Measurements from ENCODE around the gene NMT2. TPM values are rescaled to one million over a fixed set of nuclear protein-coding genes. Genes with fewer than 3 reads are reported as not detected.

NMT2 gene
- total and polyA plus RNA-seq, 10 of the 15 experiments (the other 5 are each of a cell fraction or from before 2014, with no cell fraction given), result 4.9 to 12.0 (median 9.2) TPM

DNA sequence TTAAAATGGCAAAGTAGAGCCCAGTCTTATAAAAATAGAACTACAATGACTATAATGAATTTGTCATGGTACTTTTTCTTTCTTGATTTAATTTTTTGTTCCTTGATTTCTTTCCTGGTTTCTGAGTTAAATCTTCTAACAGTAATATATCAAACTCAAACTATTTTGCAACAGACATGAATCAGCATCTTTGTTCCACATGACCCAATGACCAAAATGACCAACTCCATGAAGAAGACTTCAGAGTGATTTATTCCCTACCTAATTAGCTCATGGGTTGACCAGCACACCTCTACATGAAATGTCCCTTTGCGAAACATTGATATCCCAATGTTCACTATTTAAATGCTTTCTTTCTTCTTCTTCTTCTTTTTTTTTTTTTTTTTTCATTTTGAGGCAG is 30.9 kb downstream of the NMT2 start:
- Histone ChIP-seq H4K20me1 (ENCODE audit: control insufficient read depth, insufficient read depth) (no peaks in the 10 kb centered on the region), H3K9ac (ENCODE audit: control insufficient read depth, insufficient read depth, low read length) (no peak overlapping the region), H3K36me3 (ENCODE audit: control insufficient read depth in 2 of 2, insufficient read depth in 2 of 2, low read length in 1 of 2) (peaks cover 2 to 3% of the 10 kb centered on the region in 2 experiments; a peak in 3 of 4 replicates), H3K4me1 (ENCODE audit: control insufficient read depth, insufficient read depth, low read length) (peaks cover 16% of the 10 kb centered on the region), H2AFZ (ENCODE audit: control insufficient read depth, low read depth, low read length) (no peak overlapping the region), H3K79me2 (ENCODE audit: control insufficient read depth, insufficient read depth, low read length) (no peaks in the 10 kb centered on the region), H3K4me2 (ENCODE audit: control insufficient read depth, insufficient read depth) (no peak overlapping the region), H3K9me3 (replicated peaks; ENCODE audit: control insufficient read depth, insufficient read depth, low read length) (no peaks in the 10 kb centered on the region), H3K4me3 (no peak overlapping the region), H3K27me3 (replicated peaks in 1 of 2; ENCODE audit: control insufficient read depth in 2 of 2, insufficient read depth in 2 of 2, low read length in 1 of 2) (no peaks in the 10 kb centered on the region), H3K27ac (ENCODE audit: control insufficient read depth, insufficient read depth) (no peak overlapping the region)
- RAD21 ChIA-PET (ENCODE audit: unreplicated experiment), result interaction anchor here (1.0 kb wide), 1 partner anchor 15 kb away, joined by 3 read pairs; no protein-coding TSS in a partner anchor
- no peak for FAIRE-seq
- CTCF ChIA-PET, result no interaction called here
- intact Hi-C loops (cut with micrococcal nuclease; ENCODE audit: unreplicated experiment), result no loop called here
- WGBS (ENCODE audit: insufficient coverage, insufficient replicate concordance, low lambda C conversion rate, missing lambda C conversion rate), result 100% methylated on average over 1 of the region's 1 CpG
- no peak for ATAC-seq
- SMC1A ChIA-PET (ENCODE audit: uncharacterized antibody, unreplicated experiment), result interaction anchor here (0.7 to 10.2 kb wide), 3 partner anchors 13 to 23 kb away, joined by 3 to 127 read pairs (median 4); no protein-coding TSS in a partner anchor
- DNase-seq (ENCODE audit: low read depth, low spot score), result no peak
- BruUV-seq (replicated peaks), result no TSS peak
- POLR2A ChIA-PET, result interaction anchor here (0.7 to 0.9 kb wide), 3 partner anchors 10 to 66 kb away, joined by 4 to 6 read pairs (median 5); no protein-coding TSS in a partner anchor
- TF ChIP-seq SMARCA5 (IDR thresholded peaks at IDR 0.05) (no peak), PAX8 (IDR thresholded peaks at IDR 0.05) (no peak), BRCA1 (IDR thresholded peaks at IDR 0.05; ENCODE audit: low read depth, low read length) (no peak), SPI1 (IDR thresholded peaks at IDR 0.05; ENCODE audit: borderline replicate concordance, insufficient read depth, low read depth, low read length) (no peak), EGR1 (IDR thresholded peaks at IDR 0.05; ENCODE audit: borderline replicate concordance in 1 of 2, low read depth in 2 of 2, low read length in 2 of 2) (no peak), SUPT20H (IDR thresholded peaks at IDR 0.05; ENCODE audit: borderline replicate concordance, control insufficient read depth, low read depth, low read length) (no peak), BCL11A (IDR thresholded peaks at IDR 0.05; ENCODE audit: low read depth, low read length) (no peak), JUNB (IDR thresholded peaks at IDR 0.05) (no peak), RELA (IDR thresholded peaks at IDR 0.05; ENCODE audit: borderline replicate concordance, partially characterized antibody) (no peak), CHD4 (IDR thresholded peaks at IDR 0.05) (no peak), ZNF274 (IDR thresholded peaks at IDR 0.05; ENCODE audit: insufficient read depth, insufficient read length) (no peak), MYB (IDR thresholded peaks at IDR 0.05; ENCODE audit: borderline replicate concordance, low read depth, low read length) (no peak), NBN (IDR thresholded peaks at IDR 0.05) (no peak), GATAD2B (conservative IDR thresholded peaks at IDR 0.05; ENCODE audit: low read depth) (no peak), YY1 (IDR thresholded peaks at IDR 0.05; ENCODE audit: low read depth, low read length) (no peak), NR2F1 (conservative IDR thresholded peaks at IDR 0.05) (no peak), TCF7 (IDR thresholded peaks at IDR 0.05; ENCODE audit: borderline replicate concordance) (no peak)
- TF ChIP-seq, protein P1, sequence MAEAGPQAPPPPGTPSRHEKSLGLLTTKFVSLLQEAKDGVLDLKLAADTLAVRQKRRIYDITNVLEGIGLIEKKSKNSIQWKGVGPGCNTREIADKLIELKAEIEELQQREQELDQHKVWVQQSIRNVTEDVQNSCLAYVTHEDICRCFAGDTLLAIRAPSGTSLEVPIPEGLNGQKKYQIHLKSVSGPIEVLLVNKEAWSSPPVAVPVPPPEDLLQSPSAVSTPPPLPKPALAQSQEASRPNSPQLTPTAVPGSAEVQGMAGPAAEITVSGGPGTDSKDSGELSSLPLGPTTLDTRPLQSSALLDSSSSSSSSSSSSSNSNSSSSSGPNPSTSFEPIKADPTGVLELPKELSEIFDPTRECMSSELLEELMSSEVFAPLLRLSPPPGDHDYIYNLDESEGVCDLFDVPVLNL (IDR thresholded peaks at IDR 0.05; ENCODE audit: low read depth, low read length), result no peak
- TF ChIP-seq, protein P2, sequence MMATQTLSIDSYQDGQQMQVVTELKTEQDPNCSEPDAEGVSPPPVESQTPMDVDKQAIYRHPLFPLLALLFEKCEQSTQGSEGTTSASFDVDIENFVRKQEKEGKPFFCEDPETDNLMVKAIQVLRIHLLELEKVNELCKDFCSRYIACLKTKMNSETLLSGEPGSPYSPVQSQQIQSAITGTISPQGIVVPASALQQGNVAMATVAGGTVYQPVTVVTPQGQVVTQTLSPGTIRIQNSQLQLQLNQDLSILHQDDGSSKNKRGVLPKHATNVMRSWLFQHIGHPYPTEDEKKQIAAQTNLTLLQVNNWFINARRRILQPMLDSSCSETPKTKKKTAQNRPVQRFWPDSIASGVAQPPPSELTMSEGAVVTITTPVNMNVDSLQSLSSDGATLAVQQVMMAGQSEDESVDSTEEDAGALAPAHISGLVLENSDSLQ (IDR thresholded peaks at IDR 0.05), result no peak
- TF ChIP-seq, protein P3, sequence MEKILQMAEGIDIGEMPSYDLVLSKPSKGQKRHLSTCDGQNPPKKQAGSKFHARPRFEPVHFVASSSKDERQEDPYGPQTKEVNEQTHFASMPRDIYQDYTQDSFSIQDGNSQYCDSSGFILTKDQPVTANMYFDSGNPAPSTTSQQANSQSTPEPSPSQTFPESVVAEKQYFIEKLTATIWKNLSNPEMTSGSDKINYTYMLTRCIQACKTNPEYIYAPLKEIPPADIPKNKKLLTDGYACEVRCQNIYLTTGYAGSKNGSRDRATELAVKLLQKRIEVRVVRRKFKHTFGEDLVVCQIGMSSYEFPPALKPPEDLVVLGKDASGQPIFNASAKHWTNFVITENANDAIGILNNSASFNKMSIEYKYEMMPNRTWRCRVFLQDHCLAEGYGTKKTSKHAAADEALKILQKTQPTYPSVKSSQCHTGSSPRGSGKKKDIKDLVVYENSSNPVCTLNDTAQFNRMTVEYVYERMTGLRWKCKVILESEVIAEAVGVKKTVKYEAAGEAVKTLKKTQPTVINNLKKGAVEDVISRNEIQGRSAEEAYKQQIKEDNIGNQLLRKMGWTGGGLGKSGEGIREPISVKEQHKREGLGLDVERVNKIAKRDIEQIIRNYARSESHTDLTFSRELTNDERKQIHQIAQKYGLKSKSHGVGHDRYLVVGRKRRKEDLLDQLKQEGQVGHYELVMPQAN (conservative IDR thresholded peaks at IDR 0.05), result no peak
- in situ Hi-C loops (cut with MboI), result no loop called here

All from GM12878 (cell line).